ENCODE measurements around the gene JMJD8. TPM values are rescaled to one million over a fixed set of nuclear protein-coding genes. Genes with fewer than 3 reads are reported as not detected.

The JMJD8 gene
- total and polyA plus RNA-seq, 10 of the 15 experiments (the other 5 are each of a cell fraction or from before 2014, with no cell fraction given): 1.00 to 50.4 (median 30.7) TPM

DNA sequence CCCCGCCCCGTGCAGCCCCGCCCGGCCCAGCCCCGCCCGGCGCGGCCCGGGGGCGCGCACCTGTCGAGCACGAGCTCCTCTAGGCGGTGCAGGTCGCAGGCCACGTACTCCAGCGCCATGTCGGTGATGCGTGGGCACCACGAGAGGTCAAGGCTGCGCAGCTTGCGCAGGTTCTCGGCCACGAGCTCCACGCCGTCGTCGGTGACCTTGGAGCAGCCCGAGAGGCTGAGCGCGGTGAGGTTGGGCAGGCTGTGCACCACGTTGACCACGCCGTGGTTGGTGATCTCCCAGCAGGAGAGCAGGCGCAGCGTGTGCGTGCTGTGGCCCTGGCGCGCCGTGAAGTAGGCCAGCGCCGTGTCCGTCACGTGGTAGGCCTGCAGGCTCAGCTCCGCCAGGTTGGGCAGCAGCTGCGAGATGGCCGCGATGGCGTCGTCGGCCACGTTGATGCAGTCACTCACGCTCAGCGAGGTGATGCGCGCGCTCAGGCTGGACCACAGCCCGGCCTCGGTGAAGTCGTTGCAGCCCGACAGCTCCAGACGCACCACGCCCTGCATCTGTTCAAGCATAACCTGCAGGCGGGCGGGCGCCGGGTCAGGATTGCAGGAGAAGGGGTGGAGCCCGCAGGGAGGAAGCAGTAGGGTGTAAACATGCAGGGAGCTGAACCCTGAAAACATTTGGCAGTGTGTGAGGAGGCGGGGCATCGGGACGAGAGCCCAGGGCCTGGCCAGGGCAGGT lies 11.4 kb upstream of the JMJD8 start (continued):
- TF ChIP-seq, protein P1, sequence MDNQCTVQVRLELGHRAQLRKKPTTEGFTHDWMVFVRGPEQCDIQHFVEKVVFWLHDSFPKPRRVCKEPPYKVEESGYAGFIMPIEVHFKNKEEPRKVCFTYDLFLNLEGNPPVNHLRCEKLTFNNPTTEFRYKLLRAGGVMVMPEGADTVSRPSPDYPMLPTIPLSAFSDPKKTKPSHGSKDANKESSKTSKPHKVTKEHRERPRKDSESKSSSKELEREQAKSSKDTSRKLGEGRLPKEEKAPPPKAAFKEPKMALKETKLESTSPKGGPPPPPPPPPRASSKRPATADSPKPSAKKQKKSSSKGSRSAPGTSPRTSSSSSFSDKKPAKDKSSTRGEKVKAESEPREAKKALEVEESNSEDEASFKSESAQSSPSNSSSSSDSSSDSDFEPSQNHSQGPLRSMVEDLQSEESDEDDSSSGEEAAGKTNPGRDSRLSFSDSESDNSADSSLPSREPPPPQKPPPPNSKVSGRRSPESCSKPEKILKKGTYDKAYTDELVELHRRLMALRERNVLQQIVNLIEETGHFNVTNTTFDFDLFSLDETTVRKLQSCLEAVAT (IDR thresholded peaks at IDR 0.05): peak; percentile 51; the same call in 1 of the 2 replicates
- TF ChIP-seq, protein P2, sequence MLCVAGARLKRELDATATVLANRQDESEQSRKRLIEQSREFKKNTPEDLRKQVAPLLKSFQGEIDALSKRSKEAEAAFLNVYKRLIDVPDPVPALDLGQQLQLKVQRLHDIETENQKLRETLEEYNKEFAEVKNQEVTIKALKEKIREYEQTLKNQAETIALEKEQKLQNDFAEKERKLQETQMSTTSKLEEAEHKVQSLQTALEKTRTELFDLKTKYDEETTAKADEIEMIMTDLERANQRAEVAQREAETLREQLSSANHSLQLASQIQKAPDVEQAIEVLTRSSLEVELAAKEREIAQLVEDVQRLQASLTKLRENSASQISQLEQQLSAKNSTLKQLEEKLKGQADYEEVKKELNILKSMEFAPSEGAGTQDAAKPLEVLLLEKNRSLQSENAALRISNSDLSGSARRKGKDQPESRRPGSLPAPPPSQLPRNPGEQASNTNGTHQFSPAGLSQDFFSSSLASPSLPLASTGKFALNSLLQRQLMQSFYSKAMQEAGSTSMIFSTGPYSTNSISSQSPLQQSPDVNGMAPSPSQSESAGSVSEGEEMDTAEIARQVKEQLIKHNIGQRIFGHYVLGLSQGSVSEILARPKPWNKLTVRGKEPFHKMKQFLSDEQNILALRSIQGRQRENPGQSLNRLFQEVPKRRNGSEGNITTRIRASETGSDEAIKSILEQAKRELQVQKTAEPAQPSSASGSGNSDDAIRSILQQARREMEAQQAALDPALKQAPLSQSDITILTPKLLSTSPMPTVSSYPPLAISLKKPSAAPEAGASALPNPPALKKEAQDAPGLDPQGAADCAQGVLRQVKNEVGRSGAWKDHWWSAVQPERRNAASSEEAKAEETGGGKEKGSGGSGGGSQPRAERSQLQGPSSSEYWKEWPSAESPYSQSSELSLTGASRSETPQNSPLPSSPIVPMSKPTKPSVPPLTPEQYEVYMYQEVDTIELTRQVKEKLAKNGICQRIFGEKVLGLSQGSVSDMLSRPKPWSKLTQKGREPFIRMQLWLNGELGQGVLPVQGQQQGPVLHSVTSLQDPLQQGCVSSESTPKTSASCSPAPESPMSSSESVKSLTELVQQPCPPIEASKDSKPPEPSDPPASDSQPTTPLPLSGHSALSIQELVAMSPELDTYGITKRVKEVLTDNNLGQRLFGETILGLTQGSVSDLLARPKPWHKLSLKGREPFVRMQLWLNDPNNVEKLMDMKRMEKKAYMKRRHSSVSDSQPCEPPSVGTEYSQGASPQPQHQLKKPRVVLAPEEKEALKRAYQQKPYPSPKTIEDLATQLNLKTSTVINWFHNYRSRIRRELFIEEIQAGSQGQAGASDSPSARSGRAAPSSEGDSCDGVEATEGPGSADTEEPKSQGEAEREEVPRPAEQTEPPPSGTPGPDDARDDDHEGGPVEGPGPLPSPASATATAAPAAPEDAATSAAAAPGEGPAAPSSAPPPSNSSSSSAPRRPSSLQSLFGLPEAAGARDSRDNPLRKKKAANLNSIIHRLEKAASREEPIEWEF (IDR thresholded peaks at IDR 0.05; ENCODE audit: insufficient replicate concordance, low read depth, low read length): no peak
- 0 out of 2 replicates have a peak, but pooled peaks have one; percentile 19 for TF ChIP-seq NRF1 (conservative IDR thresholded peaks at IDR 0.05; ENCODE audit: low read depth, low read length)
- TF ChIP-seq NR2F1 (conservative IDR thresholded peaks at IDR 0.05): peak; percentile 94
- TF ChIP-seq, protein P3, sequence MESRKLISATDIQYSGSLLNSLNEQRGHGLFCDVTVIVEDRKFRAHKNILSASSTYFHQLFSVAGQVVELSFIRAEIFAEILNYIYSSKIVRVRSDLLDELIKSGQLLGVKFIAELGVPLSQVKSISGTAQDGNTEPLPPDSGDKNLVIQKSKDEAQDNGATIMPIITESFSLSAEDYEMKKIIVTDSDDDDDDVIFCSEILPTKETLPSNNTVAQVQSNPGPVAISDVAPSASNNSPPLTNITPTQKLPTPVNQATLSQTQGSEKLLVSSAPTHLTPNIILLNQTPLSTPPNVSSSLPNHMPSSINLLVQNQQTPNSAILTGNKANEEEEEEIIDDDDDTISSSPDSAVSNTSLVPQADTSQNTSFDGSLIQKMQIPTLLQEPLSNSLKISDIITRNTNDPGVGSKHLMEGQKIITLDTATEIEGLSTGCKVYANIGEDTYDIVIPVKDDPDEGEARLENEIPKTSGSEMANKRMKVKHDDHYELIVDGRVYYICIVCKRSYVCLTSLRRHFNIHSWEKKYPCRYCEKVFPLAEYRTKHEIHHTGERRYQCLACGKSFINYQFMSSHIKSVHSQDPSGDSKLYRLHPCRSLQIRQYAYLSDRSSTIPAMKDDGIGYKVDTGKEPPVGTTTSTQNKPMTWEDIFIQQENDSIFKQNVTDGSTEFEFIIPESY (IDR thresholded peaks at IDR 0.05): no peak
- TF ChIP-seq SMAD1 (IDR thresholded peaks at IDR 0.05; ENCODE audit: low read depth, partially characterized antibody): no peak
- peak; percentile 78; the same call in 1 of the 2 replicates for TF ChIP-seq MXI1 (IDR thresholded peaks at IDR 0.05; ENCODE audit: low read depth, low read length)
- TF ChIP-seq, protein P4, sequence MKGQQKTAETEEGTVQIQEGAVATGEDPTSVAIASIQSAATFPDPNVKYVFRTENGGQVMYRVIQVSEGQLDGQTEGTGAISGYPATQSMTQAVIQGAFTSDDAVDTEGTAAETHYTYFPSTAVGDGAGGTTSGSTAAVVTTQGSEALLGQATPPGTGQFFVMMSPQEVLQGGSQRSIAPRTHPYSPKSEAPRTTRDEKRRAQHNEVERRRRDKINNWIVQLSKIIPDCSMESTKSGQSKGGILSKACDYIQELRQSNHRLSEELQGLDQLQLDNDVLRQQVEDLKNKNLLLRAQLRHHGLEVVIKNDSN (IDR thresholded peaks at IDR 0.05; ENCODE audit: borderline replicate concordance, extremely low read length, insufficient read depth, low read depth, low read length): peak; percentile 78
- TF ChIP-seq, protein P5, sequence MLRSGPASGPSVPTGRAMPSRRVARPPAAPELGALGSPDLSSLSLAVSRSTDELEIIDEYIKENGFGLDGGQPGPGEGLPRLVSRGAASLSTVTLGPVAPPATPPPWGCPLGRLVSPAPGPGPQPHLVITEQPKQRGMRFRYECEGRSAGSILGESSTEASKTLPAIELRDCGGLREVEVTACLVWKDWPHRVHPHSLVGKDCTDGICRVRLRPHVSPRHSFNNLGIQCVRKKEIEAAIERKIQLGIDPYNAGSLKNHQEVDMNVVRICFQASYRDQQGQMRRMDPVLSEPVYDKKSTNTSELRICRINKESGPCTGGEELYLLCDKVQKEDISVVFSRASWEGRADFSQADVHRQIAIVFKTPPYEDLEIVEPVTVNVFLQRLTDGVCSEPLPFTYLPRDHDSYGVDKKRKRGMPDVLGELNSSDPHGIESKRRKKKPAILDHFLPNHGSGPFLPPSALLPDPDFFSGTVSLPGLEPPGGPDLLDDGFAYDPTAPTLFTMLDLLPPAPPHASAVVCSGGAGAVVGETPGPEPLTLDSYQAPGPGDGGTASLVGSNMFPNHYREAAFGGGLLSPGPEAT (IDR thresholded peaks at IDR 0.05; ENCODE audit: low read depth): no peak
- peak; percentile 48 for TF ChIP-seq MYC (IDR thresholded peaks at IDR 0.05; ENCODE audit: insufficient read depth, insufficient read length, insufficient replicate concordance, low read length, severe bottlenecking)
- TF ChIP-seq, protein P6, sequence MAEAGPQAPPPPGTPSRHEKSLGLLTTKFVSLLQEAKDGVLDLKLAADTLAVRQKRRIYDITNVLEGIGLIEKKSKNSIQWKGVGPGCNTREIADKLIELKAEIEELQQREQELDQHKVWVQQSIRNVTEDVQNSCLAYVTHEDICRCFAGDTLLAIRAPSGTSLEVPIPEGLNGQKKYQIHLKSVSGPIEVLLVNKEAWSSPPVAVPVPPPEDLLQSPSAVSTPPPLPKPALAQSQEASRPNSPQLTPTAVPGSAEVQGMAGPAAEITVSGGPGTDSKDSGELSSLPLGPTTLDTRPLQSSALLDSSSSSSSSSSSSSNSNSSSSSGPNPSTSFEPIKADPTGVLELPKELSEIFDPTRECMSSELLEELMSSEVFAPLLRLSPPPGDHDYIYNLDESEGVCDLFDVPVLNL (IDR thresholded peaks at IDR 0.05; ENCODE audit: low read depth, low read length): no peak
- TF ChIP-seq RELA (IDR thresholded peaks at IDR 0.05; ENCODE audit: borderline replicate concordance, partially characterized antibody): no peak
- TF ChIP-seq NFXL1 (IDR thresholded peaks at IDR 0.05; ENCODE audit: borderline replicate concordance): no peak
- TF ChIP-seq NBN (IDR thresholded peaks at IDR 0.05): 0 out of 2 replicates have a peak, but pooled peaks have one; percentile 54
